NCI-H2227 (cell line): Measurements from ENCODE around the gene CDH4.

Source experiments
- DNase-seq: peaks from one replicate; lab custom pipeline; 2025; ENCODE audit not compliant: unreplicated experiment; lab: John Stamatoyannopoulos, UW

The CDH4 gene

DNA sequence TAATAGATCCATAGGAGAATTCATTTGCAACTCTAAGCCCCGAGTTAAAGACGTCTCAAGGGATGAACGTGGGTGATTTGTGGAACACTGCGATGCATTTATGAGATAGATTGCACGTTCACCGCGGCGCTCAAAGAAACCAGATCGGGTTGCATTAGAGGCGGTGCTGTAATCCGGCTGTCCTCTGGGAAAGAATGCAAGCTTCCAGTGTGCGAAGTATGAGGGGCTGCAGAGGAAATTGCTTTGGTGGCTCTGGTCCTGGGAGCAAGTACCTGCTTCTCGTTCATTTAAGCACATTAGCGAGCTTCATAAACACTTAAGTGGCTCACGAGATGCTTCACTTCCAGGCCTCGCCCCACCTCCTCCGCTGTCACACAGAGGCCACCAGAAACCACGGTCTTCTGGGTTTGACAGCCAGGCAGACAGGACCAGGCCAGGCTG, 182.3 kb downstream of the CDH4 start:
- DNase-seq = peak; percentile 55

DNA sequence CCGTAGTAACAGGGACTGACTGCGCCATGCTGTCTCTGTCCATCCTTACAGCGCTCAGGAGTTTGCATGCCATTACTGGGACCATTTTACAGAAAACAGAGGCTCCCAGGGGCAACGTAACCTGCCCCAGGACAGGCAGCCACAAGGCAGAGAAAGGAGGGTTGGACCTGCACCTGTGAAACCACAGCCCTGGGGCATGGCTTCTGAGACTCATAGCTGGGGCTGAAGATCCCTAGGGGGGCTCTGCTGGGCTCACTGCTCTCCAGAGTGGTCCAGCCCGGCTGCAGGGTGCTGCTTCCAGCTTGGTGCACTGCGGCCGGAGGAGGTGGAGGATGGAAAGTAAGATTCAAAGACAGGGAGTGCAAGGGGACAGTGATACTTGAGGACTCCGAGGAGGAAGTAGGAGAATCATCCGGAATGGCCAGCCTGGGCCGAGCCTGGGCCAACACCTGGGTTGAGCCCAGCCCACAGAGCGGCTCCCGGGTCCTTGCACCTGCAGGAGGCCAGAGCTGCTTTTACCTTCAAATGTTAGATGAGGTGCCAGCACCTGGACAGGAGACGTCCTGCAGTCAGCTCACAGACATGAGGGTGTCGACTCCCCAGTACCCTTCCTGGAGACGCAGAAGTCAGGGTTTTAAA, 183.2 kb downstream of the CDH4 start:
- DNase-seq = no peak

DNA sequence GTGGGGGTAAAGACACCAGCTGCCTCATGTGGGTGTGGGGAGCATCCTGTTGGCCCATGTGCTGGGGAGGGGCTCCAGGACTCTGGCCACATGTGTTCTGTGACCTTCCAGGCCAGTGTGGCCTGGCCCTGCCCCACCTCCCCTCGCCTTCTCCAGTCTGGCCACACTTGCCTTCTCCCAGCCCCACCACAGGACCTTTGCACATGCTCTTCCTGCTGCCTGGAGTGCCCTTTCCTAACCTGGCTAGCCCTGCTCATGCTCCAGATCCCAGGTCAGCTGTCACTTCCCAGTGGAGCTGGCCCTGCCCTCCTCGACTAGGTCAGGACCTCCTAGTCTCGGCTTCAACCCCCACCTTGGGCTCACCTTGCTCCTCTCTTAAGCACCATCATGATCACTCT, 183.8 kb downstream of the CDH4 start:
- DNase-seq = no peak

DNA sequence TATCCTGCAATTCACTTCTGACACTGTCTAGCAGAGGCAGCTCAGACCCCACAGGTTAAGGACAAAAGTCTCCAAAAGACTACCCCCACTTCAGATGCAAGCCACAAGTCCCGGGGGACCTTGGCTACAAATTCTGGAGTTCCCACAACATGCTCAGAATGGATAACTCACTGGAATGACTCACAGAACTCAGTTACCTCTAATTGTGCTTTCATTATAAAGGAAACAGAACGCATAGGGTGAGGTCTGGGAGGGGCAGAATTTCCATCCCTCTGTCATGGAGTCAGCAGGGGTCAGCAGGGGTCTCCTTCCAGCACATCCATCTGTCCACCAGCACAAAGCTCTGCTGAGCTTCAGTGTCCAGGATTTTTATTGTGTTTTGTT, 184.2 kb downstream of the CDH4 start:
- DNase-seq = no peak

DNA sequence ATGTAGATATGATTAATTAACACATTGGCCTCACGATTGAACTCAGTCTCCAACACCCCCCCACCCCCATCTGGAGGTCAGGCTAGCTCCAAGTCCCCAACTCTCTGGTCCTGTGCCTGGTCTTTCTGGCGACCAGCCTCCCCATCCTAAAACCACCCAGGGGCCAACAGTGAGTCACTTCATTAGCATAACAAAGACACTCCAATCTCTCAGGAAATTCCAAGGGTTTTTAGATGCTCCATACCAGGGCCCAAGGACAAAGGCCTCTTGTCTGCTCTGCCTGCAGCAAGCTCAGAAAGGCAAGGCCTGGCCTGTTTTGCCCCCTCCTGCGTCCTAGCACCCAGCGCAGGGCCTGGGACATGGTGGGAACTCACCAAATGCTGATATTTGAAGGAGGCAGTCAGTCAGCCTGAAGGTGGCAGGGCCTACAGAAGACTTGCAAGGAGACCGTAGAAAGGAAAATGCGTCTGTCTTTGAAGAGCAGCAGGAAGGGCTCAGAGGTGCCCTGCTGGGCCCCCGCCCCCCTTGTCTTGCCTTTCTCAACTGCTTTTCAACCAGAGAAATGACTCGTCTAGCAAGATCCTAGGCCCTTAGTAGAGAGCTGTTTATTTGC, 184.7 kb downstream of the CDH4 start:
- peak; percentile 72 for DNase-seq

DNA sequence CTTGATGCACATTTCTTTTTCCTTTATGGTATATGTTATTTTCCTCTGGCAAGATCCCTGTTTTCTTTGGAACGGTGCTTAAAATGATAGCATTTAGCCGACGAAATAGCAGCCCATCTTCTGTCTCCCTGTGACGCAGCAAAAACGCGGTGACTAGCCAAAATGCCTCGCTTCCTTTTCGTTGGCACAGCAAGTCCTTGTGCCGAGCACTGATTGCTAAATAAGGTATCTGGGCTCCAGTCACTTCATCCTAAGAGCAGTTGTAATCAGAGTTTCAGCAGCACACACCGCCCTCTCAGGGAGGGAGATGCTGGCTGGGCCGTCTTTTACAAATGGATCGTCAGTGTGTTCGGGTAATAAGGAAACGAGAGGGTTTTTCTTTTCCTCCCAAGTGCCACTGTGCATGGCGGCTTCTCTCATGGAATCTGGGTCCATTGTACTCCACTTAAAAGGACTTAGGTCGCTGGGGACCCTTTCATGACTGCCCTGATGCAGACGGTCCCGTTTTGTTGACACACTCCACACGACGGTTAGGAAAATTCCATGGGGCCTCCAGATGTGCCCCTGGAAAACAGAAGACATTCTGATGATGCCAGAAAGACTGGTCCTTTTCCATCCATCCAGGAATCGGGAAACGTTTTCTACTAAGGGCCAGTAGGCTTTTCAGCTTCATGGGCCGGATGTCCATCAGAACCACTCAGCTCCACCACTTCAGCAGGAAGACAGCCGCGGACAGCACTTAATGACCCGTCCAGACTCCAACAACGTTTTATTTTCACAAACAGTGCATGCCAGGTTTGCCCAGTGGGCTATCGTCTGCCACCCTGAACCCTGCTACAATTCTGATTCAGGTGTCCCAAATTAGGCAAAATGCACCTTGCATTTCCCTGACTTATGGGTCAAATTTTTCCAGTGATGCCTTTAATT, 185.5 kb downstream of the CDH4 start:
- DNase-seq = peak; percentile 58

DNA sequence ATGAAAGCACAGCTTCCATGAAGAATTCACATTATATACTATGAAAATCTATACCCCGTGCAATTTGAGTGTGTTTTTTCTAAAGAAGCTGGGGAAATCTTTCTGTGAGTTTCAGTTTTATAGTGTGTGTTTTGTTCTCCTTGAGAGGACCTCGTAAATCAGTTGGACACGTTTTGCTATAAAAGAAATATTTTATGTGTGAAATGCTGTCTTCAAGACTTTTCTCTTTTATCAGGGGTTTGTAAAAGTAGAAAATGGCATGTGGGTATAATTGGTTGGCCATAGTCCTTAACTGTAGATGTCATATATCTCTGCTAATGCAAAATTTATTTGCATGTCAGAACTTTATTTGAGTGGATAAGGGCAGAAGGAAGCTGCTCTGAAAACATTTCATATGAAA, 186.2 kb downstream of the CDH4 start:
- DNase-seq = no peak

DNA sequence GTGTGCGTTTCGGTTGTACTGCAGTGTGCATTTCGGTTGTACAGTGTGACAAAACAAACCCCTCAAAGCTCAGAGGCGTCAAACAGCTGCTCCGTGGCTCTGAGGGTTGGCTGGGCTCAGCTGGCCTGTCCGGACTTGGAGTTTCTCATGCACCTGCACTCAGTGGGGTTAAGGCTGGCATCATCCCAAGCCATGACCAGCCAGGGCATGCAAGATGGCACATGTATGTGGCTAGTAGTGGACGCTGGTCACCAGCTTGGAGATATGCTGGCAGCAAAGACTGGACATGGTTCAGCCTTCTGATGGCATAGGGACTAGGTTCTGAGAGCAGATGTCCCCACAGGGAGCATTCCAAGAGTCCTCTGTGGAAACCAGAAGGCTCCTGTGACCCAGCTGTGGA, 187.2 kb downstream of the CDH4 start:
- no peak for DNase-seq

DNA sequence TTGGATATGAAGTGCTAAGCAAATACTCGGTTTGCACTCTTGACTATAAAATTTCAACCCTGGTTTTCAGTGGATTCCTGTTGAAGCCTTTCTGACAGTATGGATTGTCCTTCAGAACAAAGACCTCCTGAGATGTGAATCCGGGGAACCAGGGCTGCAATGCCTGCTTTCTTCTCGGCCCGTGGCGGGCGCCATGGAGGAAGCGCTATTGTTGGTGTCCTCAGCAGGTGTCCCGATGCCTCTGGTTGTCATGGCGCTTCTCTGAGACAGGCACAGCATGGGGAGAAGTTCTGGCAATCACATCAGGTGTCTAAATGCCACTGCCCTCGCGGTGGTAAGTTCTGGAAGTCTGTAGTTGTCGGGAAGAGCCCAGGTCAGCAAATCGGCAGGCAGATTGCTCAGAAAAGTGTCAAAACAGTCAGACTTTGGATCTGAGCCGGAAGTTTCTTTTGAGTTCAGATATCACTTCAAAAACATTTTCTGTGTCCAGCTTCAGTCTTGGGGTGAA, 188.5 kb downstream of the CDH4 start:
- no peak for DNase-seq

DNA sequence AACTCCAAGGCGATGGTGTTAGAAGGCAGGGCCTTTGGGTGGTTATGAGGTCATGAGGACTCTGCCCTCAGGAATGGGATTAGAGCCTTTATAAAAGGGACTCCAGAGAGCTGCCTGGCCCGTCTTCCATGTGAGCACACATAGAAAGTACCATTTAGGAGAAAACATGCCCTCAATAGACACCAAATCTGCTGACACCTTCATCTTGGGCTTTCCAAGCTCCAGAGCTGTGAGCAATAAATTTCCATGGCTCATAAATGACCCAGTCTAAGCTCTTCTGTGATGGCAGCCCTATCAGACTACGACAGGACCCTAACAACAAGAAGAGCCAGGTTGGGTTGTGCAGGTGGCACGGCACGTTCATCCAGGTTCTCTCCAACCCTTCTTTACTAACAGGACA, 189.5 kb downstream of the CDH4 start:
- DNase-seq = no peak

DNA sequence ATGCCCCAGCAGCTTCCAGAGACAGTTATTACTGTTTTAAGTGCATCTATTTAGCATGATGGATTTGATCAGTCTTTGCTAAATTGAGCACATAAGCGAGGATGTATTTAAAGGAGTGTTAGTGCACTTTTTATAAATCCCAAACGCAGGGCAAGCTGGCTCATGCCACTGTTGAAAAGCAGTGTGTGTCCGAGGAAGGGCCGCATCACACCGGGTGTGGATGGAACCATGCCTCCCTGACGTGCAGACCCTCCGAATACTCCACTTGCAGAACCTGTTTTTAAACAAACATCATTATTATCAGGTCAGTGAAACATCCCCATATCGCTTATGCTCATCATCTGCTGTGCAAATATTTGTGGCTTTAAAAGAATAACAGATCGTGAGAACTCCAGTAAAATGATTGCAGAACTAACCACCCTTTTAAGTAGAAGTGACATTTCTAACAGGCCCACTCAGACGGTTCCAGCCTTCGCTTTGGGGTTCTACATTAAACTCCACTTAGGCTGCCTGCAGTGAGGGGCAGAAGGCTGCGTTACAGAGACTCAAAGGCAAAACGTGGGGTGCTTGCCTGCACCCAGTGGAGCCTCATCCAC, 190.1 kb downstream of the CDH4 start:
- no peak for DNase-seq

DNA sequence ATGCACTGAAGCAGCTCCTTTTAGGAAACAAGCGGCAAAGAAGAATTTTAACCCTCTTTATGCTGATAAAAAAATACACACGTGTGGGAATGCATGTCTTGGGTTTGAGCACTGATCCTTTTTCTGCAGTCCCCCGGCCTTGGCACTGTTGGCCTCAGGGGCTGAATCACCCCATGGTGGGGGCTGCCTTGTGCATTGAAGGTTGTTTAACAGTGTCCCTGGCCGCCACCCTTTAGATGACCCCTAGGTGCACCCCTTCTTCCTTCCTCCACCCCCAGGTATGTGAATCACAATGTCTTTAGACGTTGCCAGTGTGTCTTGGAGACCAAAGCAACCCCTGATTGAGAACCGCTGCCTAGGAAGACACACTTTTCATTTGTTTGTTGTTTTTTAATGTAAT, 190.7 kb downstream of the CDH4 start:
- no peak for DNase-seq

DNA sequence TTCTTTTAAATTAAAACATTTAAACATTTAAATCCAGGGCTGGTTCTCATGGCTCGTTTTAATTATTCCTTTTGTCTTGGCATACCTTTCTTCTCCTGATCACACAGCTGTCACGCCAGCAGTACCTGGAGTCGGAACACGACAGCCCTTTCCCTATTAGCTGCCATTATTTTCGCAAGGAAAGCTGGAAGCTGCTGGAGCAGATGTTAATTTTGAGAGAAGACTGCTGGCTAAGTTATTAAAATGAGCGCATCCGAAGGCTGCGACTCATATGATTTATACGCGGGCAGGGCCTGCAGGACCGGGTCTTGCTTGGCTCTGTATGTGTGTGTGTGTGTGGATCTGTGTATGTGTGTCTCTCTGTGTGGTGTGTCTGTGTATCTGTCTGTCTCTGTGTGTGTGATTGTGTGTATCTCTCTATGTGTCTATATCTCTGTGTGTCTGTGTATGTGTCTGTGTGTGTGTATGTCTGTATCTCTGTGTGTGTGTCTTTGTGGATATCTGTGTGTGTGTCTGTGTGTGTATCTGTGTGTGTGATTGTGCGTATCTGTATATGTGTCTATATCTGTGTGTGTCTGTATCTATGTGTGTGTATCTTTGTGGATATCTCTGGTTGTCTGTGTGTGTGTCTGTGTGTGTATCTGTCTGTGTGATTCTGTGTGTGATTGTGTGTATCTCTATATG, 191.5 kb downstream of the CDH4 start:
- peak; percentile 47 for DNase-seq

DNA sequence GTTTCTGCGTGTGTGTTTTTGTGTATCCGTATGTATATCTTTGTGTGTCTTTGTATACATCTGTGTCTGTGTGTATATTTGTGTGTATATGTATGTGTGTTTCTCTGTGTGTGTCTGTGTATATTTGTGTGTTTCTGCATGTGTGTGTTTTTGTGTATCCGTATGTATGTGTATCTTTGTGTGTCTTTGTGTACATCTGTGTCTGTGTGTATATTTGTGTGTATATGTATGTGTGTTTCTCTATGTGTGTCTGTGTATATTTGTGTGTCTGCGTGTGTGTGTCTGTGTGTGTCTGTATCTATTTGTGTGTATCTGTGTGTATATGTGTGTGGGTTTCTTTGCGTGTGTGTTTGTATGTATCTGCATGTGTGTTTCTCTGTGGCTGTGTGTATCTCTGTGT, 192.6 kb downstream of the CDH4 start:
- DNase-seq = no peak

DNA sequence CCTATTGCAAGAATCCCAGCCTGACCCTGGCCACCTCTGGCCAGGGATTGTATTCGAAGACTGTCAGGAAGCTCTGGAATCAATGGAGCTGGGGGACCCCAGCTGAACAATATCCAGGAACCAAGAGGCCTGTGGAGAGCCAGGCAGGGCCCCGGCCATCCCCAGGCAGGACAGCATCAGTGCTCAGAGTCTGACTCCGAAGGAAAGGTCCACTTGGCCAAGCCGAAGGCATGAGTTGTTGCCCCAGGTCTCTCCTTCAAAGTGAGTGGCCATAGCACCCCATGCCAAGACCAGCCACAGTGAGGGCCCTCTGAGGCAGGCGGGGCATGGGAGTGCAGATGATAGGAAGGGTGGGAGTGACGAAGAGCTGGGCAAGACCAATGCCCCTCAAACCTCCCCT, 193.1 kb downstream of the CDH4 start:
- DNase-seq = no peak

DNA sequence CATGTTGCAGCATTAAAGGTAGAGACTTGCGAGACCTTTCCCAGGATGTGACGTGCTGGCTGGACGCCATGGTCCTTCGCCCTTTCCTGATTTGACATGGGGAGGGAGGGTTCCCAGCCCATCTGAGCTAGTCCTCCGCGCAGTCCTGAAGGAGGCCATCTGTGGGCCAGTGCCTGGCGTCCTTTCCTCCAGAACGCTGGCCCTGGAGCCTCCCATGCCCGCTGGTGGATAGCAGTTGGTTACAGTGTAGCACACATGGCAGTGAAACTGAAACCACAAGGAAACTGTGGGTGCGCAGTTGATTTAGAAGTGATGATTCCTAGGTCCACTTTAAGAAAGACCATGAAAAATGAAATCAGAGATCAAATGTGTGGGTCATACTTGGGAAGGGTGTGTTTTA, 193.7 kb downstream of the CDH4 start:
- DNase-seq = no peak

DNA sequence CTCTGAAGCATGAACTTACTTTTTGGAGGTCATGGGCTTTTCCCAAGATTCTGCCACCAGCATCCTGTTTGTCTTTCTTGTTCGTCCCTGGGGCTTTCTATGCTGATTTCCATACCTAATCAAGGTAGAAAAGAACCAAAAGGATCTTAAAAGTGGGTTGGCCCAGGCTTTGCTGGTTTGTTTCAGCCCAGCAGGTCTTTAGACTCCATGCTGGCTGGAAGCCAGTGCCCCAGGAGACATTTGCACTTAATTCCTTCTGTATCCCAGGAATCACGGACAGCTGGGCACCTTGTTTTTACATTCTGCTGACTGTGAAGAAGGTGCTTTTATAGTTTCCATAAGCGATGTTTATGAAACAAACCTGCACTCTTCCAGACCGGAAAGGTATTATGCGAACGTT, 195.9 kb downstream of the CDH4 start:
- peak; percentile 57 for DNase-seq

DNA sequence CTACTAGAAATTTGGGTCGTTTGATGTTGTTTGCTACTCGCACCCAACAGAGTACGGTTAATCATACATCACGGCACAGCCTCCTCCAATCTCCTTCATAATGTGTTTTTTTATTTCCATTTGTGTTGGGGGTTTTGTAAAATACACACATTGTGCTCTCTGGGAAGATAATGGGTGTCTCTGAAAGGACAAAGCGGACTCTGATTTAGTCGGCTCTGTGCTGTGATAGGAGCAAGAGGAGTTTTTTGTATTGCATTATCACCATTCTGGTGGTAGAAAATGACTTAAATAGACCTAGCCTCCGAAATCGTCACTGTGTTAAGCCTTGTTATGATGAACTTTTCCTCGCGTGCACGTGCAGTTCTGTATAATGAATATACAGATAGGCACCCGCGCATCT, 196.3 kb downstream of the CDH4 start:
- peak; percentile 72 for DNase-seq

DNA sequence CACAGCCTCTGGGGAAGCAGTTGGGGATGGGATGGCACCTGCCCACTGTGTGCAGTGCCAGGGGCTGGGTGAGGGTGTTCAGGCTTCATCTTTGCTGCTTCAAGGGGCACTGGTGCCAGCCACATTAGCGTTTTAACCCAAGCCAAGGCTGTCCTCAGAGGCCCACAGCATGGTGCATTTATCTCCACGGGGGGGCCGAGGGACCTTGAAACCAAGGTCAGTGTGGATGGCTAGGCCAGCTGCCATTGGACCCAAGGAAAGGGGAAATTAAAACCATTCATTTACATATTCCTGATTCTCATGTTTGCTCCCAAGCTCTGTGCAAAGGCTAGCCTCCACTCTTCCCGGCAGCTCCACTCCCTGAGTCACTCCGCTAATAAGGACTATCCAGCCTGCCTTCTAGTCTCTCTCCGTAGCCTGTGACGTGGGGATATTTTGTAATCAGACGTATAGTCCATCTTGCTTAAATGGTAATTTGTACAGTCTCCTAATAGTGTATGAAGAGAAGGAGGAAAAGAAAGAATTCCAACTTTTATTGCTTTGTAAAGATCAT, 197.1 kb downstream of the CDH4 start:
- DNase-seq = peak; percentile 32

DNA sequence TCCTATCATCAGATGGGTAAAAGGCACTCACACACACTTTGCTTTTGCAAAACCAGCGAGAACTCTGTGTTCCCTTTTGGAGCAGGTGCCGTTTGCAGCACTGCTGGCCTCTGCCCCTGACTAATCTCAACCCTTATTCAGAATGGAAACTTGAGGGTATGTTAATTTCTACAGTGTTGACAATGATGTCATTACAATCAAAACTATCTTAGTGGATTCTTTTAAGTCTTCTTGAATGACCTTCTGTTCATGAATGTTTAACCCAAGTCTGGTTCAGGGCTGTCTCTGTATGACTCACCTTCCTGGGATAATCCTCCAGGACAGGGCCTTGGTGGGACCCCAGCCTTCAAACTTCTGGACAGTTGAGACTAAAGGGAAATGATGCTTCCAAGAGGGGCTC, 197.9 kb downstream of the CDH4 start:
- no peak for DNase-seq

DNA sequence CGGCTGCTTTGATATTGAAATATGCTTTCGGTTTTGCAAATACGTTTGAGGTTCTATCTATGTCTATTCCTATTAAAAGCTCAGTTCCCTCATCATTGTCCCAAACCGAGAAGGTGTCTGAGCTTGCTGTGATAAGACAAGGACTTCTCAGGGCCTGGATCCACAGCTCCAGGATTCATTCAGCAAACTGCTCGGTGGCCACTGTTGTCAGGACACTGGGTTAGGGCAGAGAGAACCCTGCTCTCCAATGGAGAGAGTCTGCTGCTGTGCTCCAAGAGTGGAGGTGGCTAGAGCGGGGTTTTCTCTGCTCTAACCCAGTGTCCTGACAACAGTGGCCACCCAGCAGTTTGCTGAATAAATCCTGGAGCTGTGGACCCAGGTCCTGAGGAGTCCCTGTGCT, 198.5 kb downstream of the CDH4 start:
- no peak for DNase-seq
